ENCODE measurements around the gene RAB41. TPM values are rescaled to one million over a fixed set of nuclear protein-coding genes. Genes with fewer than 3 reads are reported as not detected.
"Not testable (repeated sequence)": the region's sequence is repeated elsewhere in the genome, so short reads cannot be mapped to it uniquely, and the experiment has no call there.

The RAB41 gene
- total RNA-seq, 1 donor from 2014 or later: not detected

DNA sequence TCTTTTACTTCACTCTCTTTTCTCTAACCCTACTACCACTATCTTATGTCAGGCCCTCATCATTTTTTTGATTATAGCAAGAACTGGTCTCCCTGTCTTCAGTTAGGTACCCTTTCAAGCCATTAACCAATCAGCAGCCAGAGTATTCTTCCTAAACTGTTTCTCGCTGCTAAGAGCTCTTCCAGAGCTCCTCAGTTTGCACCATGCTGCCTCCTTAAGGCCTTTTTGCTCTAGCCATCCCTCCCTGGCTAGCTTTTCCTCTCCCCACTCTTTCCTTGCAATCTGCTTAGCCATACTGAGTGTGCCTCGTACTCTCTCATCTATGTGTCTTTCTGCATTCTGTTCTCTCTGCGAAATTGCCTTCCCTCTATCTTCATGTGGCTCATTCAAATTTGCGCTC lies 40.8 kb downstream of the RAB41 start:
- TF ChIP-seq CTCF (IDR thresholded peaks at IDR 0.05): no peak
- H3K9me3 ChIP-seq: no peaks in the 10 kb centered on the region
- no peaks in the 10 kb centered on the region for H3K4me1 ChIP-seq
- no peak overlapping the region for H3K4me3 ChIP-seq
- ATAC-seq (no peak), DNase-seq (no peak)
- no peak overlapping the region for H3K27ac ChIP-seq
- H3K36me3 ChIP-seq: no peaks in the 10 kb centered on the region
- no peaks in the 10 kb centered on the region for H3K27me3 ChIP-seq (ENCODE audit: low read depth)
- intact Hi-C loops (cut with DNase I): no loop called here

- H3K4me3 ChIP-seq, ATAC-seq, H3K4me1 ChIP-seq: not testable (repeated sequence)
Observed at GRCh38 chrX:70323628-70324027, 41.7 kb downstream of the RAB41 start.

DNA sequence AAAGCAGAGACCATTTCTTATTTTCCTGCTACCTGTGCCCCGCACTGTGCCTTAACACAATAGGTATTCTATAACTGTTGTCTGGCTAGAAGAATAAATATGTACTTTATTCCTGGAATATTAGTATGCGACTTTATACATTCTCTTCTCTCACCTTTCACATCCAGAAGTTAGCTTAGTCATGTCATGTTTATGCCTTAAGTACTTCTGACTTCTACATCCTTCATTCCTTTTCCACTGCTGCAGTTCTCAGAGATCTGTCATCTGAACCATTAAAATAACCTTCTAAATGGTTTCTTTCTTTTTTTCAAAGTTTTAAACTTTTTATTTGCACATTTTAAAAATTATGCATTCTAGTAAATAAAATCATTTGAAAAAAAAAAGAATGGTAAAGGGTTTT lies 42.4 kb downstream of the RAB41 start:
- ATAC-seq (no peak), DNase-seq (no peak)
- Histone ChIP-seq H3K4me3 (no peak overlapping the region), H3K4me1 (no peaks in the 10 kb centered on the region), H3K27ac (no peak overlapping the region), H3K36me3 (no peaks in the 10 kb centered on the region), H3K27me3 (ENCODE audit: low read depth) (no peaks in the 10 kb centered on the region), H3K9me3 (no peaks in the 10 kb centered on the region)
- TF ChIP-seq CTCF (IDR thresholded peaks at IDR 0.05): no peak
- intact Hi-C loops (cut with DNase I): no loop called here

More at GRCh38 chrX:70323628-70324027, 41.7 kb downstream of the RAB41 start:
- H3K9me3 ChIP-seq; H3K27ac ChIP-seq; H3K27me3 ChIP-seq (ENCODE audit: low read depth); H3K36me3 ChIP-seq; intact Hi-C loops (cut with DNase I); DNase-seq: not testable (repeated sequence)

GRCh38 chrX:70331161-70331560 lies 49.2 kb downstream of the RAB41 start:
- intact Hi-C loops (cut with DNase I): no loop called here
- no peaks in the 10 kb centered on the region for H3K36me3 ChIP-seq
- H3K9me3 ChIP-seq: no peaks in the 10 kb centered on the region
- no peaks in the 10 kb centered on the region for H3K27me3 ChIP-seq (ENCODE audit: low read depth)
- ATAC-seq (no peak), DNase-seq (no peak)
- H3K27ac ChIP-seq: no peak overlapping the region
- H3K4me1 ChIP-seq: no peaks in the 10 kb centered on the region
- TF ChIP-seq CTCF (IDR thresholded peaks at IDR 0.05): no peak
- no peak overlapping the region for H3K4me3 ChIP-seq

DNA sequence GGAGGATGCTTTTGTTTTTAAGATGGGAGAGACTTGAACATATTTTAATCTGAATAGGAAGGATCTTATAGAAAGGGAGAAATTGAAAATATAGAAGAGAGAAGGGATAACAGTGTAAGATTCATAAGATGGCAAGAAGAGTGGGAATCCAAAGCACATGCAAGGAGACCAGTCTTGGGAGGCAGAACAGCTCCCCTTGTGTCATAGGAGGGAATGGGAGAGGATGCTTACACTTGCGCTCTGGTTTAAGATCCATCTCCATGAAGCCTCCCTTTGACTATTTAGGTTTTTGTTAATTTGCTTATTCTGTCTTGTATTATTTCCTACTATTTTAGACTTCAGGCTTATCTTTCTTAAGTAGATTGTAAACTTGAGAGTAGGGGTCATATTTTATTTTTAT lies 50.6 kb downstream of the RAB41 start:
- H3K36me3 ChIP-seq: no peaks in the 10 kb centered on the region
- no peaks in the 10 kb centered on the region for H3K9me3 ChIP-seq
- intact Hi-C loops (cut with DNase I): no loop called here
- no peak for TF ChIP-seq CTCF (IDR thresholded peaks at IDR 0.05)
- ATAC-seq (no peak), DNase-seq (no peak)
- no peak overlapping the region for H3K4me3 ChIP-seq
- H3K27ac ChIP-seq: no peak overlapping the region
- no peaks in the 10 kb centered on the region for H3K4me1 ChIP-seq
- H3K27me3 ChIP-seq (ENCODE audit: low read depth): no peaks in the 10 kb centered on the region

Other genes with a start within 250 kb of the RAB41 start
- gene AWAT2, start 232.2 kb upstream of the RAB41 start, total RNA-seq: 1.0 TPM
- gene OTUD6A, start 219.7 kb upstream of the RAB41 start, total RNA-seq: not detected
- 60.1 TPM for gene IGBP1, start 148.7 kb upstream of the RAB41 start, total RNA-seq
- gene DGAT2L6, start 104.7 kb upstream of the RAB41 start, total RNA-seq: not detected
- not detected for gene AWAT1, start 47.5 kb upstream of the RAB41 start, total RNA-seq
- gene P2RY4, start 22.0 kb upstream of the RAB41 start, total RNA-seq: 0.38 TPM
- gene ARR3, start 13.8 kb upstream of the RAB41 start, total RNA-seq: not detected
- gene PDZD11, start 7.8 kb downstream of the RAB41 start, total RNA-seq: 23.0 TPM
- gene KIF4A, start 7.9 kb downstream of the RAB41 start, total RNA-seq: 0.86 TPM
- gene GDPD2, start 141.1 kb downstream of the RAB41 start, total RNA-seq: not detected
- gene DLG3, start 162.7 kb downstream of the RAB41 start, total RNA-seq: 24.1 TPM